GM21528 (cell line): ENCODE measurements around the gene MIAT.

Source experiments
- ATAC-seq: cut with Tn5 transposase; IDR thresholded peaks from one replicate; pipeline ENCODE4 v1.9.1; 2021; ENCODE audit warnings: mild to moderate bottlenecking, moderate library complexity; ENCODE audit not compliant: unreplicated experiment, low FRiP score

Gene MIAT

DNA sequence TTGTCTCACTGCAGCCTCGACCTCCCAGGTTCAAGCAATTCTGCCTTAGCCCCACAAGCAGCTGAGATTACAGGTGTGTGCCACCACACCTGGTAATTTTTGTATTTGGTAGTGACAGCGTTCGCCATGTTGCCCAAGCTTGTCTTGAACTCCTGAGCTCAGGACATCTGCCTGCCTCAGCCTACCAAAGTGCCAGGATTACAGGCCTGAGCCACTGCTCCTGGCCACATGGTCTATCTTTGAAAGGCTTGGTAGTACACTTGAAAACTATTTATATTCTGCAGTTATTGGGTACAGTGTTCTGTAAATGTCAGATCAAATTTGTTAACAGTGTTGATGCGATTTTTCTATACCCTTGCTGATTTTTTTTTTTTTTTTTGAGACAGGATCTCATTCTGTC is 26.1 kb upstream of the MIAT start:
- ATAC-seq = no peak

- ATAC-seq = no peak
Measured at GRCh38 chr22:26632422-26633155, 24.8 kb upstream of the MIAT start.

DNA sequence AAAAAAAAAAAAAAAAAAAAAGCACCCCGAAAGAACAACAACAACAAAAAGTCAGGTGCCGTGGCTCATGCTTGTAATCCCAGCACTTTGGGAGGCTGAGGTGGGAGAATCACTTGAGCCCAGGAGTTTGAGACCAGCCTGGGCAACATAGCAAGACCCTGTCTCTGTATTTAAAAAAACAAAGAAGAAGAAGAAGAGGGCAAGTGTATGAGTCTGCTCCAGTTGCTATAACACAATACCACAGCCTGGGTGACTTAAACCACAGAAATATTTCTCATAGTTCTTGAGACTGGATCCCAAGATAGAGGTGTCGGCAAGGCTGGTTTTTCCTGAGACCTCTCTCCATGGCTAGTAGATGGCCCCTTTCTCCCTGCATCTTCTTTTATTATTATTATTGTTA is 23.2 kb upstream of the MIAT start:
- ATAC-seq = no peak

DNA sequence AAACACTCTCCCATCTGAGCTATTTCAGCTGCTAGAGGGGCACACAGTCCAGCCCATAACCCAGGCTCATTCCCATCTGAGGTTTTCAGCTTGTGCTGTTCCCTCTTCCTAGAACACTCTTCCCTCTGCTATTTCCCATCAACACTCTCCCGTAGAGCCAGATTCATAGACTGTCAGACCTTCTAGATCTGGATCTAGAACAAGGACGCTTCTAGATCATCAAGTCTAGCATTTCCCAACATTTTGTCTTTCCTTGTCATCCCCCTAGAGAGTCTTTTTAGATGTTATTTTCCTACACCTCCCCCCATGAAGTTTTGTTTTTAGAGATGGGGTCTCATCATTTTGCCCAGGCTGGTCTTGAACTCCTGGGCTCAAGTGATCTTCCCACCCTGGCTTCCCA is 22.3 kb upstream of the MIAT start:
- ATAC-seq = no peak

DNA sequence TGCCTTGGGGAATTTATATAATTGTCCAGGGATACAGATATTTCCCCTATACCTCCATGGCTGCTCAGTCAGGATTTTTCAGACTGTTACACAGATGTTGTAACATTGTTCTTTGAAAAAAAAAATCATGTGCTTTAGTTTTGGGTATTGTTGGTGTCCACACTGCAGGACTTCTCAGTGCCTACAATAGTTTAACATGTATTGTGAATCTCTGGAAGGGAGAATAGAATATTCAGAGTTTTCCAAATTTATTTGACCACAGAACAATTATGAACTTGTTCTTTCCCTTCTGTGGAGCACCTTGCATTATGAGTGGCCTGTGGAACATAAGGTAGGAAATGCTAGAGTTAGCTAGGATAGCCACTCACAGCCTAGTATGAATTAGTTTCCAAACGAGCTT is 21.1 kb upstream of the MIAT start:
- no peak for ATAC-seq

DNA sequence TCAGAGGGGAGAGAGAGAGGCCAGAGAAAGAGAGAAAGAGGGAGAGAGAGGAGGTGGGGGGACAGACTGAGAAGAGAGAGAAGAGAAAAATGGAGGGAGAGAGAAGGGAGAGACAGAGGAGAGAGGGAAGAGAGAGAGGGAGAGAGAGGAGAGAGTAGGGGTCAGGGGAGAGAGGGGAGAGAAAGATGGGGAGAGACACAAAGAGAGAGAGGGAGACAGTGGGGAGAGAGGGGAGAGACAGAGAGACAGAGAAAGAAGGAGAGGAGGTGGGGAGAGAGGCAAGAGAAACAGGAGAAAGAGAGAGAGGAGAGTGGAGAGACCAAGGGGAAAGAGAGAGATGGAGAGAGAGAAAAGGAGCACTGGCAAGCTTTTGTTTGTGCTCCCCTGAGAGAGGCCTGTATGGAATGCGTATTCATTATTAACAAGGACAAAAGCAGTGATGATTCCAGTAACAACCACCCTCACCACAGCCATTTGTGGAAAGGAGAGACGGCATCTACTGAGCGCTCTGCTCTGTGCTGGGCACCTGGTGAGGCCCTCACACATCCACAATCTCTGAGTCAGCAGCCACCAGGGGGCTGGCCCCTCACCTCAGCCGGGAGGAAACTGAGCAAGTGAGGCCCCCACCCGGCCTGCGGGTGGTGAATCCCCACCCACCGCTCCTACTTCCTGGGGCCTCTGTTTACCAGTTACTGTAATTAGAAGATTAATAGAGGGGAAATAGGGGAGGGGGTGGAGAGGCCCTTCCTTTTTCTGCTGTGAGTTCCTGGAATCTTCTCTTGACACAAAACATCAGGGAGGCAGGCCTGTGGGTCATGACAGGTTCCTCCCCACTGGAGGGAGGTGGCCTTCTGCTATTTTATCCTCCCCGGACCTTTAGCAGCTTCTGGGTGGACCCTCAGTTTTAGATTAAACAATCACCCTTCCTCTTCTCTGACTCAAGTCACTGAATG is 14.6 kb upstream of the MIAT start:
- no peak for ATAC-seq

DNA sequence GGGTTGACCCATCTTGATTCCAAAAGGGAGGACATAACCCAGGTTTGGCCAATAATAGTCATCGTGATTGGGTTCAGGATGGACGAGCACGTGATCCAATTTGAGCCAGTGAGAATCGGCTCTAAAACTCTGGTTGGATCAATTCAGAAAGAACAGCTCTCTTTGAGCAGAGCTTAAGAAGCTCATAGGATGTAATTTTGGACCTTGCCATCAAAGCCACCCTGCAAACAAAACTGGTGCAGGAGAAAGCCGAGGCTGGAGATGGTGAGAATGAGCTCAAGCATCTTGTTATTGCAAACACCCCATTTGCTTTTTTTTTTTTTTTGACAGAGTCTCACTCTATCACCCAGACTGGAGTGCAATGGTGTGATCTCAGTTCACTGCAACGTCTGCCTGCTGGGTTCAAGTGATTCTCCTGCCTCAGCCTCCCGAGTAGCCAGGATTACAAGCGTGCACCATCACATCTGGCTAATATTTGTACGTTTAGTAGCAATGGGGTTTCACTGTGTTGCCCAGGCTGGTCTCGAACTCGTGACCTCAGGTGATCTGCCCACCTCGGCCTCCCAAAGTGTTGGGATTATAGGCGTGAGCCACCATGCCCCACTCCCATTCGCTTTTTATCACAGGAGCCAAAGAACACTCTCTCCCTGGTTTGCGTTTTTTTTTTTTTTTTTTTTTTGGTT is 13.8 kb upstream of the MIAT start:
- no peak for ATAC-seq

- no peak for ATAC-seq
Measured at GRCh38 chr22:26646158-26646557, 11.2 kb upstream of the MIAT start.

- no peak for ATAC-seq
Measured at GRCh38 chr22:26648011-26648497, 9.3 kb upstream of the MIAT start.

DNA sequence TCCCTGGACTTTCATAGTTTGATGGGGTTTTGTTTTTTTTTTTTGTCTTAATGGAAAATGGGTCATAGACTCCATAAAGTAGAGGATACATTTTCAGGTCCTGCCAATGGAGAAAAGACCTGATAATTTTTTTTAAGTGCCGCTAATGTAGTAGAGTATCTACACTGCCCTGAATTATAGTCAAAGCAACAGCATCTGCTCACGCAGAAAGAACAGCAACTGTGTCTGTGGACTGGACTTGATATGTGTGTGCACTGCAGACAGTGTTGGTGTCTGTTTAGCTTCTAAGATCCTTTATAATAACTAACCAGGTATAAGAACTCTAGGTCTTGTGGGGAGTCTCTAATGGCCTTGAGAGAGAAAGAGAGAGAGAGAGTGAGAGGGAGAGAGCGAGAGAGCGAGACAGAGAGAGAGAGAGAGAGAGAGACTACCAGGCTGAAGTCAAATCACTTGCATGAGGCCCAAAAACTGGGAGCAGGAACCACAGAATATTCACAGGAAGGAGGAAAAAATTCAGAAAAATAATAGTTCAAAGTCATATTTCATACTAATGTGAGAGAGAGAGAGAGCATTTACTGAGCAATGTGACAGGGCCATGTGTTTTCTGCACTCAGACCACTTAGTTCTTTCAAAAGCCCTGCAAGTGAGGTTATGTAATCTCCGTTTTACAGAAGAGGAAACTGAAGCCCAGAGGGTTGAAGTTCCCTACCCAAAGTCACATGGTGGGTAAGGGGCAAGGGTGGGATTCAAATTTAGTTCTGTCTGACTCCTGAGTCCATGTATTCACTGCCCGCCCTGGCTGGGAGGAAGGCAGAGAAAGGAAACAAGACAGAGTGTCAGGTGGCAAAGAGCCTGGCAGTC is 8.6 kb upstream of the MIAT start:
- no peak for ATAC-seq

DNA sequence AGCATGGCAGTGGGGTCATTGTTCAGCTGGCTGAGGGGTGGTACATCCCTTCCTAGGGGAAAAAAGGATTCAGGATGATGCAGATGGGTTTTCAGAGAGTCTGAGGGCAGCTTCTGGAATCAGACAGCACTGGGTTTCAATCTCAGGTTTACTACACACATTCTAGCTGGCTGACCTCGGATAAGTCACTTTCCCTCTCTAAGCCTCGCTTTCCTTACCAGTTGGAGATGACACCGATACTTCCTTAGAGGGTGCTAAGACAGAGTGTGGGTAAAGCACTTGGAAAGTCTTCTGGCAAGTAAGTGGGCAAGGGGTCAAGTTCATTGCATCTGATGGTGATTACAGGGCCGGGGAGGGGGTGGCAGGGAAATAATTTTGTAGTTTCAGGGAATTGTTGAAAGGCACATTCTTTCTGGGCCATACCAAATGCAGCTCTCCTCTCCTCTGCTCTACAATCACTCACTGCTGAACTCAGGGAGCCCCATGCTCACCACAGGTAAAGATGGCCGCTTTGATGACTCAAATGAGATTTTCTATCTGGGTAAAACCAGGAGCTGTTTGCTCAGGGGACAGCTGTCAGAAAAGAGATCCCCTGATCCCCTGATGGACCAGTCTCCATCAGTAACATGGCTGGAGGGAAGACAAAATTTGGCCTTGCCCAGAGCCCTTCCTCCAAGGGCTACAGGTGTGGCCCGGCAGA is 6.5 kb upstream of the MIAT start:
- ATAC-seq = no peak

DNA sequence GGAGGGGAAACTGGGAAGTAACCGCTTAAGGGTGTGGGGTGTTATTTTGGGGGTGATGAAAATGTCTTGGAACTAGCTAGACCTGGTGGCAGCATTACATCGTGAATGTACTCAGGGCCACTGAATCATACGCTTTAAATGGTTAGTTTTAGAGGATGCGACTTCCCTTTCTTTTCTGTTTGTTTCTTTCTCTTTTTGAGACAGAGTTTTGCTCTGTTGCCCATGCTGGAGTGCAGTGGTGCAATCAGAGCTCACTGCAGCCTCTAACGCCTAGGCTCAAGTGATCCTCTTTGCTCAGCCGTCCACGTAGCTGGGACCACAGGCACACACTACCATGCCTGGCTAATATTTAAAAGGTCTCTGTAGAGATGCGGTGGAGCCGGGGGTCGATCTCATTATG is 5.6 kb upstream of the MIAT start:
- ATAC-seq = no peak

DNA sequence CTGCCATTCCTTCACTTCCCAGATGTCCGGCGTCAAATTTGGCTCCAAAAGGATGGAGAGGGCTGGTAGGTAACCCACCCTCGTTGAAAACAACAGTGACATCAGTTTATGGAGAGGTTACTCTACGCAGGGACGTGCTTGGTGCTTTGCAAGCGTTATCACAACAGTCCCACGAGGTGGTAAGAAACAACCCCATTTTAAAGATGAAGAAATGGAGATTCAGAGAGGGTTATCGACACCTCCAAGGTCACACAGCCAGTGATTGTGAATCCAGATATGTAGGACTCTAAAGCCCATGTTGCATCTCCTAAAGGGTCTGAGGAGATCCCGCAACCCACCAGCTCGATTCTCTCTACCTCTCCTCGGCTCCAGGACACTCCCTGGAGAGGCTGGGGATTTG is 773 bp downstream of the MIAT start:
- no peak for ATAC-seq

DNA sequence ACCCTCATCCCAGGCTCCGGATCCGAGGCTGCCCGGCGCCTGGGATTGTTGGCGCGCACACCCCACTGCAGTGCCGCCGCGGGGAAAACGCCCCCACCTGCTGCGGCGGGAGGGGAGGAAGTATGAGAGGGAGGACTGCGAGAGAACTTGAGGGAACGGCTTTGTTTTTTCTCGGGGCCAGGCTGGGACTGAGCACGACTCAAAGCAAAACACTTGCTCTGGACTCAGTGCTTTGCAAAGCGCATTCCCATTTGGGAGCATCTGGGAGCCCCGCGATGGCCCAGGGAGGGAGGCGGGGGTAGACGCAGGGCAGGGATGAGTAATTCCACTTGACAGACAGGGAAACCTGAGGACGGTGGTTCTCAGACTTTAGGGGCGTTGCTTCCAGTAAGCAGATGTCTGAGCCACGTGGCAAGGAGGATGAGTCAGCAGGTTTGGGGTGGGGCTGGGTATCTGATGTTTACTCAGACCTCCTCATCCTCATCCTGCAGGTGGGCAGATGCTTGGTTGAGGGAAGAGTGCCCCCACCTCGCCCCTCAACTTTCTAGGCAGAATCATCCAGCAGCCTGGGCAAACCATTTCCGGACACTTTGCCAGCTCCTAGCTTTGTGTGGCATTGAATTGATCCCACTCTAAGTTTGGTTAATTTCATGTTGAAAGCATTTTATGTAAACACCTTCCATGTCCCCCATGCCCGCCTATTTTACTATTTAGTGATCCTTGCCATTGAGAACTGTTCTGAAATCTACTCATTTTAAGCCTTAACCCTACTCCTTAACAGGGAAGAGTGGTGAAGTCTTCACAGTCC is 1.5 kb downstream of the MIAT start:
- no peak for ATAC-seq

DNA sequence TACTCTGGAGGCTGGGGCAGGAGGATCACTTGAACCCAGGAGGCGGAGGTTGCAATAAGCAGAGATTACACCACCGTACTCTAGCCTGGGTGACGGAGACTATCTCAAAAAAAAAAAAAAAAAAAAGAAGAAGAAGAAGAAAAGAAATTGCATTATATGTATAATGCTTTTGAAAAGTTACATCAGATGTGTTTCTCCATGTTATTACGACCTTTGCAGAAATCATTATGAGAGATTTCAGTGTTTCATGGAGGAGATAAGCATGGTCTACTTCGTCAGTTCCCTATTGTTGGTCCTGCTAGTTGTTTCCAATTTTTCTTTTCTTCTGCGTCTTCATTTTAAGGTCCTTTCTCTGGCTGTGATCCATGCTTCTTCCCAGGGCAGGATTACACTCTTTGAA is 3.0 kb downstream of the MIAT start:
- no peak for ATAC-seq

- ATAC-seq = no peak
Measured at GRCh38 chr22:26660961-26661578, 3.7 kb downstream of the MIAT start.

DNA sequence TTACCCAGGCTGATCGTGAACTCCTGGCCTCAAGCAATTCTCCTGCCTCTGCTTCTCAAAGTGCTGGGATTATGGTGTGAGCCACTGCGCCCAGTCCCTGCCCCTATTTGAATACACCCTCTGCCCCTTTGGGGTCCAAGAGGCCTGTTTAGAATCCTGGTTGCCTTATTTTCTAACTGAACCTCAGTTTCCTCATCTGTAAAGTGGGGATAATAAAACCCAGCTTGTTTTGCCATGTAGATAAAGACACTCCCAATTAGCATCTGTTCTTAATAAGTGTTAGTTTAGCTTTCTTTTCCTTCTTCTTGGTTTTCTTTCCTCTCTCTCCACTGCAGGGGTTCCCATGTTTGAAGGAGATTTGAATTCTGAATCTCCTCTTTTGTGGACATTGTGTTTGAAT is 4.8 kb downstream of the MIAT start:
- no peak for ATAC-seq

GRCh38 chr22:26663374-26663923 is 6.1 kb downstream of the MIAT start:
- no peak for ATAC-seq
